Right hindlimb (tissue), 1 donor: ENCODE data around the gene TMEM63C.
A peak's percentile ranks its signal among the peaks of the same experiment; 100 is the strongest.

Source experiments
- DNase-seq: peaks from one replicate; pipeline ENCODE4 v3.0.0-alpha.2; 2018

Gene TMEM63C

GRCh38 chr14:77181603-77182437 lies at the start of gene TMEM63C:
TSS of gene TMEM63C (plus strand) at chr14:77181798. CDS start at chr14:77218814, 37,016 bp downstream.
- peak; percentile 60 for DNase-seq

GRCh38 chr14:77131871-77132486 lies 49.6 kb upstream of the TMEM63C start:
- no peak for DNase-seq

GRCh38 chr14:77133720-77134338 lies 47.8 kb upstream of the TMEM63C start:
- peak; percentile 82 for DNase-seq

- DNase-seq: no peak
Measured at GRCh38 chr14:77139022-77139421, 42.6 kb upstream of the TMEM63C start.

GRCh38 chr14:77139540-77140358 lies 41.8 kb upstream of the TMEM63C start:
- DNase-seq: no peak

GRCh38 chr14:77140359-77141213 lies 41.0 kb upstream of the TMEM63C start:
- no peak for DNase-seq

GRCh38 chr14:77141214-77142004 lies 40.2 kb upstream of the TMEM63C start, which contains the start of gene ZDHHC22:
TSS of gene ZDHHC22 (minus strand) at chr14:77141791. CDS start at chr14:77139738, 2,053 bp downstream.
- DNase-seq: peak; percentile 55

- no peak for DNase-seq
Measured at GRCh38 chr14:77142005-77142800, 39.4 kb upstream of the TMEM63C start.

- no peak for DNase-seq
Measured at GRCh38 chr14:77143071-77143470, 38.5 kb upstream of the TMEM63C start.

GRCh38 chr14:77144412-77145115 lies 37.0 kb upstream of the TMEM63C start:
- DNase-seq: no peak

GRCh38 chr14:77145975-77146740 lies 35.4 kb upstream of the TMEM63C start:
- DNase-seq: no peak

- no peak for DNase-seq
Measured at GRCh38 chr14:77148510-77149231, 32.9 kb upstream of the TMEM63C start.

- no peak for DNase-seq
Measured at GRCh38 chr14:77151245-77151644, 30.4 kb upstream of the TMEM63C start.

GRCh38 chr14:77151918-77152588 lies 29.5 kb upstream of the TMEM63C start:
- no peak for DNase-seq

GRCh38 chr14:77153802-77154201 lies 27.8 kb upstream of the TMEM63C start:
- no peak for DNase-seq

GRCh38 chr14:77154421-77154820 lies 27.2 kb upstream of the TMEM63C start:
- DNase-seq: no peak

- DNase-seq: no peak
Measured at GRCh38 chr14:77155083-77155482, 26.5 kb upstream of the TMEM63C start.
